Uterus (tissue), 2 donors: Measurements from ENCODE around the gene ACSF3.

ENCODE experiments used
- POLR2A ChIP-seq, 2 donors: fragments of 450-650 bp; IDR thresholded peaks; one replicate each; pipeline ENCODE4 v1.6.1; 2016; ENCODE audit warnings: antibody characterized with exemption in 2 of 2, mild to moderate bottlenecking in 1 of 2, moderate library complexity in 1 of 2
- TF ChIP-seq, protein P1 (sequence below), 4 experiments: fragments of 200-600 bp in 2 of 4; fragments of 450-650 bp in 2 of 4; sonication (generic) in 2 of 4; IDR thresholded peaks; one replicate each; pipeline ENCODE4 v1.5.1; 2016 to 2019; ENCODE audit warnings: antibody characterized with exemption in 4 of 4, mild to moderate bottlenecking in 2 of 4, moderate library complexity in 1 of 4

DNA sequence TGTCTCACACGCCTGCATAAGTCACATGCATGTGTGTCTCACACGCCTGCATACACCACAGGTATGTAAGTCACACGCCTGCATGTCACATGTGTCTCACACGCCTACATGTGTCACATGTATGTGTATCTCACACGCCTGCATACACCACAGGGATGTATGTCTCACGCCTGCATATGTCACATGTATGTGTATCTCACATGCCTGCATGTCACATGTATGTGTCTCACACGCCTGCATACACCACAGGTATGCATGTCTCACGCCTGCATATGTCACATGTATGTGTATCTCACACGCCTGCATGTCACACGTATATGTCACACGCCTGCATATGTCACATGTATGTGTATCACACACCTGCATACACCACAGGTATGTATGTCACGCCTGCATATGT, 64.1 kb downstream of the ACSF3 start:
- TF ChIP-seq, protein P1, sequence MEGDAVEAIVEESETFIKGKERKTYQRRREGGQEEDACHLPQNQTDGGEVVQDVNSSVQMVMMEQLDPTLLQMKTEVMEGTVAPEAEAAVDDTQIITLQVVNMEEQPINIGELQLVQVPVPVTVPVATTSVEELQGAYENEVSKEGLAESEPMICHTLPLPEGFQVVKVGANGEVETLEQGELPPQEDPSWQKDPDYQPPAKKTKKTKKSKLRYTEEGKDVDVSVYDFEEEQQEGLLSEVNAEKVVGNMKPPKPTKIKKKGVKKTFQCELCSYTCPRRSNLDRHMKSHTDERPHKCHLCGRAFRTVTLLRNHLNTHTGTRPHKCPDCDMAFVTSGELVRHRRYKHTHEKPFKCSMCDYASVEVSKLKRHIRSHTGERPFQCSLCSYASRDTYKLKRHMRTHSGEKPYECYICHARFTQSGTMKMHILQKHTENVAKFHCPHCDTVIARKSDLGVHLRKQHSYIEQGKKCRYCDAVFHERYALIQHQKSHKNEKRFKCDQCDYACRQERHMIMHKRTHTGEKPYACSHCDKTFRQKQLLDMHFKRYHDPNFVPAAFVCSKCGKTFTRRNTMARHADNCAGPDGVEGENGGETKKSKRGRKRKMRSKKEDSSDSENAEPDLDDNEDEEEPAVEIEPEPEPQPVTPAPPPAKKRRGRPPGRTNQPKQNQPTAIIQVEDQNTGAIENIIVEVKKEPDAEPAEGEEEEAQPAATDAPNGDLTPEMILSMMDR (IDR thresholded peaks at IDR 0.05) = no peak
- TF ChIP-seq POLR2A (IDR thresholded peaks at IDR 0.05) = no peak
